Endothelial cell of umbilical vein (primary cell): ENCODE measurements around the gene PARN. TPM values are rescaled to one million over a fixed set of nuclear protein-coding genes. Genes with fewer than 3 reads are reported as not detected.

Experiments used
- BruUV-seq: library from RNA; stranded (reverse); fragments of 400-500 nt; replicated peaks from 2 replicates; lab custom pipeline; 2021; lab: Mats Ljungman, UMichigan
- CTCF ChIA-PET: fragments of 300-600, 350-600 bp; sonication (Branson Sonifier 250); formaldehyde crosslinking; loops from one replicate; lab custom pipeline; 2021; ENCODE audit warnings: antibody characterized with exemption, inconsistent platforms; lab: Charles Lee
- POLR2A ChIA-PET: fragments of 300-600, 350-600 bp; sonication (Branson Sonifier 250); formaldehyde crosslinking; loops from one replicate; lab custom pipeline; 2021; ENCODE audit warnings: antibody characterized with exemption, inconsistent platforms; lab: Charles Lee
- DNase-seq: peaks from one replicate; pipeline ENCODE4 v3.0.0-alpha.2; 2011; ENCODE audit warnings: low read depth, low spot score
- FAIRE-seq: peaks from 2 replicates; lab custom pipeline; 2011; peaks lifted over from hg19 to GRCh38; lab: Jason Lieb, UNC
- H2AFZ ChIP-seq: 2 replicates; pipeline ENCODE4 v1.6.0; 2012; ENCODE audit warnings: low read depth, low read length, control low read depth, inconsistent platforms
- H3K27ac ChIP-seq: 2 replicates; pipeline ENCODE4 v1.5.1; 2011; ENCODE audit warnings: low read depth, mild to moderate bottlenecking, control low read depth, low read length, moderate library complexity; ENCODE audit not compliant: insufficient read depth
- H3K27me3 ChIP-seq, 2 experiments: 2 replicates each; pipeline versions ENCODE4 v1.6.0 to v1.6.1; 2011; ENCODE audit warnings: low read length in 2 of 2, mixed read lengths in 1 of 2; ENCODE audit not compliant: control insufficient read depth in 2 of 2, insufficient read depth in 2 of 2
- H3K36me3 ChIP-seq, 2 experiments: 2 replicates in 1 of 2; 3 replicates in 1 of 2; pipeline ENCODE4 v1.5.1; 2011; ENCODE audit warnings: low read length in 2 of 2, mild to moderate bottlenecking in 1 of 2, moderate library complexity in 1 of 2; ENCODE audit not compliant: control insufficient read depth in 2 of 2, insufficient read depth in 2 of 2; ENCODE audit errors: extremely low read depth in 1 of 2
- H3K4me1 ChIP-seq: 3 replicates; pipeline ENCODE4 v1.5.1; 2011; ENCODE audit warnings: mild to moderate bottlenecking, low read length; ENCODE audit not compliant: control insufficient read depth, insufficient read depth; ENCODE audit errors: extremely low read depth
- H3K4me2 ChIP-seq: 2 replicates; pipeline ENCODE4 v1.6.1; 2011; ENCODE audit warnings: low read length, control low read depth, mixed read lengths; ENCODE audit not compliant: insufficient read depth
- H3K4me3 ChIP-seq, 3 experiments: fragments of 200-600 bp in 1 of 3; sonication (generic), shearing (Covaris generic) in 1 of 3; replicated peaks in 1 of 3; 2 replicates each; pipeline ENCODE4 v1.5.1; 2011 to 2016; ENCODE audit warnings: control low read depth in 3 of 3, low read length in 3 of 3, mild to moderate bottlenecking in 2 of 3, inconsistent platforms in 1 of 3, low read depth in 1 of 3, moderate library complexity in 1 of 3; ENCODE audit not compliant: insufficient read depth in 1 of 3
- H3K79me2 ChIP-seq: 2 replicates; pipeline ENCODE4 v1.6.0; 2012; ENCODE audit warnings: low read length, inconsistent platforms; ENCODE audit not compliant: control insufficient read depth, insufficient read depth
- H3K9ac ChIP-seq: replicated peaks from 2 replicates; pipeline ENCODE3; 2011; ENCODE audit warnings: low read length, control low read depth; ENCODE audit not compliant: insufficient read depth; ENCODE audit errors: extremely low read depth
- H3K9me1 ChIP-seq: replicated peaks from 3 replicates; pipeline ENCODE4 v1.6.0; 2011; ENCODE audit warnings: mild to moderate bottlenecking, low read length; ENCODE audit not compliant: control insufficient read depth, insufficient read depth; ENCODE audit errors: extremely low read depth
- H3K9me3 ChIP-seq: replicated peaks from 2 replicates; pipeline ENCODE4 v1.5.1; 2012; ENCODE audit warnings: low read length, inconsistent platforms; ENCODE audit not compliant: control insufficient read depth, insufficient read depth
- H4K20me1 ChIP-seq: replicated peaks from 2 replicates; pipeline ENCODE3; 2011; ENCODE audit warnings: mild to moderate bottlenecking, low read length; ENCODE audit not compliant: control insufficient read depth, insufficient read depth; ENCODE audit errors: extremely low read depth
- CTCF ChIP-seq, 2 donors: IDR thresholded peaks; 1 replicate in 1 of 2; 2 replicates in 1 of 2; pipeline ENCODE4 v1.5.1; 2011; ENCODE audit warnings: low read length in 2 of 2, mild to moderate bottlenecking in 2 of 2, moderate library complexity in 2 of 2, control low read depth in 1 of 2, inconsistent platforms in 1 of 2, low read depth in 1 of 2; ENCODE audit not compliant: insufficient read depth in 1 of 2; ENCODE audit errors: extremely low read depth in 1 of 2
- EZH2 ChIP-seq: IDR thresholded peaks from 2 replicates; pipeline ENCODE4 v1.6.1; 2012; ENCODE audit warnings: borderline replicate concordance, low read depth, mild to moderate bottlenecking, moderate library complexity, low read length, inconsistent platforms; ENCODE audit not compliant: severe bottlenecking
- FOS ChIP-seq: IDR thresholded peaks from 2 replicates; pipeline ENCODE4 v1.6.1; 2011; ENCODE audit warnings: mild to moderate bottlenecking, low read length, moderate library complexity, borderline replicate concordance; ENCODE audit not compliant: insufficient read depth
- GATA2 ChIP-seq: IDR thresholded peaks from 2 replicates; pipeline ENCODE4 v1.7.0; 2011; ENCODE audit warnings: low read depth, mild to moderate bottlenecking, moderate library complexity, mixed read lengths, low read length; ENCODE audit not compliant: insufficient read length, insufficient read depth
- JUN ChIP-seq: IDR thresholded peaks from 2 replicates; pipeline ENCODE4 v1.6.1; 2011; ENCODE audit warnings: borderline replicate concordance, low read depth; ENCODE audit not compliant: insufficient read length, insufficient read depth
- MYC ChIP-seq: IDR thresholded peaks from one replicate; pipeline ENCODE4 v1.6.1; 2011; ENCODE audit warnings: mild to moderate bottlenecking, low read depth, low read length
- POLR2A ChIP-seq: IDR thresholded peaks from 2 replicates; pipeline ENCODE4 v1.6.1; 2012; ENCODE audit warnings: low read depth, mild to moderate bottlenecking, control low read depth, low read length
- POLR2AphosphoS5 ChIP-seq: IDR thresholded peaks from 2 replicates; pipeline ENCODE4 v1.6.1; 2012; ENCODE audit warnings: low read depth, mild to moderate bottlenecking, control low read depth, low read length, moderate library complexity; ENCODE audit not compliant: insufficient read depth
- dilution Hi-C: fragments of 300-500 bp; cut with MboI; formaldehyde crosslinking; loops from one replicate; pipeline ENCODE4 v1.15.0; 2019; ENCODE audit warnings: low sequenced_read_pairs; ENCODE audit not compliant: extremely low pct_ligation_motif_present
- intact Hi-C: fragments of 100-400 bp; cut with micrococcal nuclease; formaldehyde crosslinking; loops from one replicate; pipeline ENCODE4 v1.10.0; 2022
- polyA plus RNA-seq, 4 experiments: library from polyadenylated mRNA; depleted of rRNA in 3 of 4; stranded (reverse) in 3 of 4; unstranded in 1 of 4; fragments of >200 nt; gene quantifications; 2 replicates each; pipeline versions ENCODE4 v1.2.1 to v1.2.3, GENCODE V29; 2011 to 2012; ENCODE audit warnings: missing spikeins in 1 of 4
- total RNA-seq: library from RNA; stranded (reverse); gene quantifications from 2 replicates; pipeline ENCODE4 v1.2.3, GENCODE V29; 2021
- TF ChIP-seq, protein P1 (sequence below): IDR thresholded peaks from 2 replicates; pipeline ENCODE4 v1.6.1; 2011; ENCODE audit not compliant: insufficient read depth, insufficient read length

Gene PARN
- total and polyA plus RNA-seq, 2 donors (not counting 3 experiments of a cell fraction or from before 2014, with no cell fraction given): 16.9 to 24.6 TPM

- ChIA-PET CTCF (no interaction called here), POLR2A (no interaction called here)
- FAIRE-seq (no peak), DNase-seq (no peak)
- Histone ChIP-seq H3K9me3 (no peaks in the 10 kb centered on the region), H3K9ac (no peak overlapping the region), H2AFZ (no peak overlapping the region), H3K4me1 (peaks cover 7% of the 10 kb centered on the region), H3K4me3 (no peak overlapping the region), H3K4me2 (no peak overlapping the region), H3K79me2 (no peaks in the 10 kb centered on the region), H3K9me1 (no peaks in the 10 kb centered on the region), H4K20me1 (no peaks in the 10 kb centered on the region), H3K36me3 (no peaks in the 10 kb centered on the region), H3K27me3 (no peaks in the 10 kb centered on the region), H3K27ac (no peak overlapping the region)
- TF ChIP-seq, protein P1, sequence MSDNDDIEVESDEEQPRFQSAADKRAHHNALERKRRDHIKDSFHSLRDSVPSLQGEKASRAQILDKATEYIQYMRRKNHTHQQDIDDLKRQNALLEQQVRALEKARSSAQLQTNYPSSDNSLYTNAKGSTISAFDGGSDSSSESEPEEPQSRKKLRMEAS: no peak
- TF ChIP-seq FOS (no peak), POLR2AphosphoS5 (no peak), JUN (no peak), EZH2 (no peak), MYC (no peak), GATA2 (no peak), CTCF (IDR thresholded peaks at IDR 0.05; ENCODE audit: extremely low read depth in 1 of 2, insufficient read depth in 1 of 2, low read depth in 1 of 2, low read length in 2 of 2) (no peak), POLR2A (no peak)
- dilution Hi-C loops (no loop called here), intact Hi-C loops (no loop called here)
- no TSS peak for BruUV-seq
Measured at GRCh38 chr16:14539631-14540030, 90.4 kb downstream of the PARN start.
